ENCODE data around the gene EPS8L3. TPM values are rescaled to one million over a fixed set of nuclear protein-coding genes. Genes with fewer than 3 reads are reported as not detected.

Gene EPS8L3
- total and polyA plus RNA-seq, 9 of the 15 experiments (the other 6 are each of a cell fraction or from before 2014, with no cell fraction given): 0.09 to 0.42 (median 0.14) TPM; not detected in 5

- no peak for TF ChIP-seq NR4A1 (CRISPR knock-in tag; IDR thresholded peaks at IDR 0.05)
- TF ChIP-seq NR4A1 (tag; IDR thresholded peaks at IDR 0.05): peak; percentile 76; the same call in 1 of the 2 replicates
- TF ChIP-seq MAFK (IDR thresholded peaks at IDR 0.05; ENCODE audit: low read length): peak; percentile 15; the same call in 1 of the 2 replicates
- TF ChIP-seq ATF7 (IDR thresholded peaks at IDR 0.05): peak; percentile 45; the same call in 1 of the 2 replicates
- no peak for TF ChIP-seq ZNF165 (CRISPR knock-in tag; IDR thresholded peaks at IDR 0.05; ENCODE audit: borderline replicate concordance)
- TF ChIP-seq SIN3B (IDR thresholded peaks at IDR 0.05; ENCODE audit: low read depth): no peak
- TF ChIP-seq ERF (CRISPR knock-in tag; IDR thresholded peaks at IDR 0.05): no peak
- no peak for TF ChIP-seq HOXB6 (CRISPR knock-in tag; IDR thresholded peaks at IDR 0.05; ENCODE audit: borderline replicate concordance)
- TF ChIP-seq CBX2 (IDR thresholded peaks at IDR 0.05; ENCODE audit: insufficient read depth, low read length, poor library complexity, severe bottlenecking): no peak
- no peak for TF ChIP-seq ZNF324 (CRISPR knock-in tag; IDR thresholded peaks at IDR 0.05)
- no peak for TF ChIP-seq BHLHE40 (IDR thresholded peaks at IDR 0.05; ENCODE audit: low read length)
Measured at GRCh38 chr1:109718495-109718894, 45.2 kb downstream of the EPS8L3 start (continued).

- no peak for TF ChIP-seq STAG1 (CRISPR knock-in tag; IDR thresholded peaks at IDR 0.05; ENCODE audit: borderline replicate concordance)
- no peak for TF ChIP-seq ZFX (CRISPR knock-in tag; IDR thresholded peaks at IDR 0.05)
- TF ChIP-seq, protein P1, sequence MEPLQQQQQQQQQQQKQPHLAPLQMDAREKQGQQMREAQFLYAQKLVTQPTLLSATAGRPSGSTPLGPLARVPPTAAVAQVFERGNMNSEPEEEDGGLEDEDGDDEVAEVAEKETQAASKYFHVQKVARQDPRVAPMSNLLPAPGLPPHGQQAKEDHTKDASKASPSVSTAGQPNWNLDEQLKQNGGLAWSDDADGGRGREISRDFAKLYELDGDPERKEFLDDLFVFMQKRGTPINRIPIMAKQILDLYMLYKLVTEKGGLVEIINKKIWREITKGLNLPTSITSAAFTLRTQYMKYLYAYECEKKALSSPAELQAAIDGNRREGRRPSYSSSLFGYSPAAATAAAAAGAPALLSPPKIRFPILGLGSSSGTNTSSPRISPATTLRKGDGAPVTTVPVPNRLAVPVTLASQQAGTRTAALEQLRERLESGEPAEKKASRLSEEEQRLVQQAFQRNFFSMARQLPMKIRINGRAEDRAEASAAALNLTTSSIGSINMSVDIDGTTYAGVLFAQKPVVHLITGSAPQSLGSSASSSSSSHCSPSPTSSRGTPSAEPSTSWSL (CRISPR knock-in tag; IDR thresholded peaks at IDR 0.05; ENCODE audit: borderline replicate concordance): no peak
- no peak for TF ChIP-seq EHMT2 (IDR thresholded peaks at IDR 0.05)
- no peak for TF ChIP-seq LARP7 (IDR thresholded peaks at IDR 0.05)
- TF ChIP-seq HMGN3 (IDR thresholded peaks at IDR 0.05; ENCODE audit: borderline replicate concordance, extremely low read depth, insufficient read length, low read depth, low read length): no peak
- TF ChIP-seq SP1 (CRISPR knock-in tag; IDR thresholded peaks at IDR 0.05): no peak
- no peak for TF ChIP-seq ZNF76 (CRISPR knock-in tag; IDR thresholded peaks at IDR 0.05; ENCODE audit: borderline replicate concordance)
- TF ChIP-seq ZNF431 (CRISPR knock-in tag; IDR thresholded peaks at IDR 0.05): no peak
- FAIRE-seq (no peak), ATAC-seq (no peak), DNase-seq (ENCODE audit: extremely low read depth in 1 of 4, low spot score in 3 of 4) (no peak)
- ChIA-PET CTCF (ENCODE audit: low intra/inter-chr PET ratio) (no interaction called here), POLR2A (interaction anchor here (1.8 to 2.2 kb wide), 2 partner anchors 20 to 47 kb away, joined by 5 to 6 read pairs; no protein-coding TSS in a partner anchor)
- Histone ChIP-seq H3K4me2 (ENCODE audit: insufficient read depth, low read length) (no peak overlapping the region), H2AFZ (ENCODE audit: low read depth, low read length) (peak overlapping the region; percentile 46), H3K4me3 (no peak overlapping the region), H3K27me3 (ENCODE audit: control insufficient read depth in 2 of 2, insufficient read depth in 2 of 2, low read length in 2 of 2) (peaks cover 0 to 6% of the 10 kb centered on the region in 2 experiments; a peak in 2 of 5 replicates), H3K9me1 (ENCODE audit: control insufficient read depth, insufficient read depth, low read length) (no peaks in the 10 kb centered on the region), H3K36me3 (ENCODE audit: control insufficient read depth, insufficient read depth, low read length) (no peaks in the 10 kb centered on the region), H4K20me1 (replicated peaks; ENCODE audit: control insufficient read depth, insufficient read depth, low read length) (no peaks in the 10 kb centered on the region), H3K9ac (ENCODE audit: insufficient read depth in 1 of 2, low read depth in 2 of 2, low read length in 2 of 2) (no peak overlapping the region), H3K4me1 (replicated peaks in 1 of 2; ENCODE audit: control insufficient read depth in 2 of 2, insufficient read depth in 2 of 2, low read length in 2 of 2) (peaks cover 5 to 21% of the 10 kb centered on the region in 2 experiments; a peak in 4 of 5 replicates), H3K79me2 (ENCODE audit: control insufficient read depth, insufficient read depth, low read length) (no peaks in the 10 kb centered on the region), H3K27ac (ENCODE audit: extremely low read depth, low read depth, low read length) (no peak overlapping the region), H3K9me3 (replicated peaks; ENCODE audit: control insufficient read depth, insufficient read depth, low read depth, low read length) (no peaks in the 10 kb centered on the region)
- no TSS peak for BruUV-seq (replicated peaks)
- 62% methylated on average over 5 of the region's 5 CpGs for WGBS (ENCODE audit: insufficient coverage, low coverage, missing lambda C conversion rate)
- in situ Hi-C loops (cut with MboI) (loop anchor here (5.0 kb wide), 1 partner anchor 40 kb away; no protein-coding TSS in a partner anchor), intact Hi-C loops (cut with micrococcal nuclease) (loop anchor here (1.0 to 5.0 kb wide), 2 partner anchors 56 to 170 kb away; partner anchors contain the start of gene GNAI3)
Measured at GRCh38 chr1:109717729-109718128, 46.0 kb downstream of the EPS8L3 start.
